Stimulated activated naive CD8-positive, alpha-beta T cell treated with anti-CD3 and anti-CD28 coated beads, Interleukin-15, amount 100 ng/mL, for 72 hours (primary cell): ENCODE measurements around the gene MAPKBP1.

Source experiments
- ATAC-seq: fragments of 150-1000 bp; cut with Tn5 transposase; 2 replicates; pipeline ENCODE4 v1.10.0; 2021; ENCODE audit warnings: mild to moderate bottlenecking, moderate library complexity
- DNase-seq, 2 donors: peaks; one replicate each; pipeline ENCODE4 v3.0.0; 2021 to 2022
- H3K27ac Mint-ChIP-seq, 2 donors: one replicate each; pipeline ENCODE4 v1.8.0; 2022; ENCODE audit warnings: mild to moderate bottlenecking in 2 of 2, mixed read lengths in 2 of 2, moderate library complexity in 2 of 2
- H3K27me3 Mint-ChIP-seq: one replicate; pipeline ENCODE4 v1.8.0; 2022; ENCODE audit warnings: mixed read lengths
- H3K4me1 Mint-ChIP-seq: one replicate; pipeline ENCODE4 v1.8.0; 2022; ENCODE audit warnings: mild to moderate bottlenecking, mixed read lengths
- H3K4me3 Mint-ChIP-seq, 2 donors: one replicate each; pipeline ENCODE4 v1.8.0; 2022; ENCODE audit warnings: mild to moderate bottlenecking in 2 of 2, mixed read lengths in 2 of 2, moderate library complexity in 1 of 2
- H3K9me3 Mint-ChIP-seq, 2 donors: one replicate each; pipeline ENCODE4 v1.8.0; 2022; ENCODE audit warnings: mixed read lengths in 2 of 2

MAPKBP1 gene

GRCh38 chr15:41812820-41813375 is 38.6 kb downstream of the MAPKBP1 start:
- Mint-ChIP-seq H3K27me3 (no peaks in the 10 kb centered on the region), H3K4me3 (no peak overlapping the region), H3K4me1 (peaks cover 11% of the 10 kb centered on the region), H3K9me3 (no peaks in the 10 kb centered on the region), H3K27ac (no peak overlapping the region)
- ATAC-seq, result no peak
- DNase-seq, result no peak

- ATAC-seq, result no peak
- Mint-ChIP-seq H3K27ac (peak overlapping the region in 1 of 2 donors; percentile 49), H3K4me3 (no peak overlapping the region), H3K9me3 (no peaks in the 10 kb centered on the region), H3K27me3 (no peaks in the 10 kb centered on the region), H3K4me1 (peaks cover 11% of the 10 kb centered on the region)
- no peak for DNase-seq
Observed at GRCh38 chr15:41813426-41813825, 39.1 kb downstream of the MAPKBP1 start.

GRCh38 chr15:41814534-41814933 is 40.2 kb downstream of the MAPKBP1 start:
- DNase-seq (no peak), ATAC-seq (no peak)
- Mint-ChIP-seq H3K9me3 (no peaks in the 10 kb centered on the region), H3K27ac (no peak overlapping the region), H3K4me3 (no peak overlapping the region), H3K27me3 (no peaks in the 10 kb centered on the region), H3K4me1 (peaks cover 8% of the 10 kb centered on the region)

- no peak overlapping the region for H3K4me3 Mint-ChIP-seq
Observed at GRCh38 chr15:41816788-41817187, 42.5 kb downstream of the MAPKBP1 start.

GRCh38 chr15:41817327-41817726 is 43.0 kb downstream of the MAPKBP1 start:
- Mint-ChIP-seq H3K4me1 (no peaks in the 10 kb centered on the region), H3K9me3 (no peaks in the 10 kb centered on the region), H3K27me3 (no peaks in the 10 kb centered on the region), H3K4me3 (no peak overlapping the region), H3K27ac (no peak overlapping the region)
- no peak for ATAC-seq
- no peak for DNase-seq

More at GRCh38 chr15:41816788-41817187, 42.5 kb downstream of the MAPKBP1 start:
- DNase-seq (no peak), ATAC-seq (no peak)
- H3K27ac Mint-ChIP-seq, result no peak overlapping the region
- no peaks in the 10 kb centered on the region for H3K4me1 Mint-ChIP-seq
- no peaks in the 10 kb centered on the region for H3K9me3 Mint-ChIP-seq
- H3K27me3 Mint-ChIP-seq, result no peaks in the 10 kb centered on the region

- ATAC-seq (no peak), DNase-seq (no peak)
- H3K4me1 Mint-ChIP-seq, result no peaks in the 10 kb centered on the region
- H3K27ac Mint-ChIP-seq, result no peak overlapping the region
- no peak overlapping the region for H3K4me3 Mint-ChIP-seq
- no peaks in the 10 kb centered on the region for H3K27me3 Mint-ChIP-seq
- H3K9me3 Mint-ChIP-seq, result no peaks in the 10 kb centered on the region
Observed at GRCh38 chr15:41817781-41818180, 43.5 kb downstream of the MAPKBP1 start.

- ATAC-seq (no peak), DNase-seq (no peak)
- H3K27ac Mint-ChIP-seq, result no peak overlapping the region
- H3K4me3 Mint-ChIP-seq, result no peak overlapping the region
- no peaks in the 10 kb centered on the region for H3K27me3 Mint-ChIP-seq
- H3K4me1 Mint-ChIP-seq, result no peaks in the 10 kb centered on the region
- no peaks in the 10 kb centered on the region for H3K9me3 Mint-ChIP-seq
Observed at GRCh38 chr15:41819455-41820050, 45.3 kb downstream of the MAPKBP1 start.

GRCh38 chr15:41820791-41821423 is 46.6 kb downstream of the MAPKBP1 start:
- H3K27ac Mint-ChIP-seq, result no peak overlapping the region
- H3K4me3 Mint-ChIP-seq, result no peak overlapping the region
- no peaks in the 10 kb centered on the region for H3K27me3 Mint-ChIP-seq
- ATAC-seq, result no peak
- H3K4me1 Mint-ChIP-seq, result no peaks in the 10 kb centered on the region
- no peak for DNase-seq
- H3K9me3 Mint-ChIP-seq, result no peaks in the 10 kb centered on the region

- ATAC-seq, result no peak
- no peaks in the 10 kb centered on the region for H3K27me3 Mint-ChIP-seq
- H3K4me1 Mint-ChIP-seq, result peaks cover 6% of the 10 kb centered on the region
- H3K4me3 Mint-ChIP-seq, result no peak overlapping the region
- no peaks in the 10 kb centered on the region for H3K9me3 Mint-ChIP-seq
- no peak for DNase-seq
- H3K27ac Mint-ChIP-seq, result no peak overlapping the region
Observed at GRCh38 chr15:41821831-41822230, 47.5 kb downstream of the MAPKBP1 start.

GRCh38 chr15:41822471-41822870 is 48.2 kb downstream of the MAPKBP1 start:
- H3K27me3 Mint-ChIP-seq, result no peaks in the 10 kb centered on the region
- DNase-seq, result no peak
- H3K4me1 Mint-ChIP-seq, result peaks cover 6% of the 10 kb centered on the region
- no peaks in the 10 kb centered on the region for H3K9me3 Mint-ChIP-seq
- H3K27ac Mint-ChIP-seq, result no peak overlapping the region
- no peak for ATAC-seq
- no peak overlapping the region for H3K4me3 Mint-ChIP-seq

GRCh38 chr15:41822957-41823356 is 48.7 kb downstream of the MAPKBP1 start:
- Mint-ChIP-seq H3K27ac (no peak overlapping the region), H3K27me3 (no peaks in the 10 kb centered on the region), H3K4me1 (peaks cover 10% of the 10 kb centered on the region), H3K4me3 (no peak overlapping the region), H3K9me3 (no peaks in the 10 kb centered on the region)
- ATAC-seq (no peak), DNase-seq (no peak)

GRCh38 chr15:41823502-41823901 is 49.2 kb downstream of the MAPKBP1 start:
- Mint-ChIP-seq H3K27me3 (no peaks in the 10 kb centered on the region), H3K9me3 (no peaks in the 10 kb centered on the region), H3K4me3 (no peak overlapping the region), H3K27ac (no peak overlapping the region), H3K4me1 (peaks cover 13% of the 10 kb centered on the region)
- ATAC-seq (no peak), DNase-seq (no peak)

GRCh38 chr15:41824062-41824745 is 49.9 kb downstream of the MAPKBP1 start:
- Mint-ChIP-seq H3K27ac (peak overlapping the region in 1 of 2 donors; percentile 37), H3K4me1 (peaks cover 20% of the 10 kb centered on the region), H3K9me3 (no peaks in the 10 kb centered on the region), H3K27me3 (no peaks in the 10 kb centered on the region), H3K4me3 (no peak overlapping the region)
- no peak for ATAC-seq
- no peak for DNase-seq

GRCh38 chr15:41825145-41825544 is 50.9 kb downstream of the MAPKBP1 start:
- H3K4me1 Mint-ChIP-seq, result peaks cover 29% of the 10 kb centered on the region
- H3K27ac Mint-ChIP-seq, result no peak overlapping the region
- DNase-seq (no peak), ATAC-seq (no peak)
- H3K27me3 Mint-ChIP-seq, result no peaks in the 10 kb centered on the region
- no peaks in the 10 kb centered on the region for H3K9me3 Mint-ChIP-seq
- H3K4me3 Mint-ChIP-seq, result no peak overlapping the region

- Mint-ChIP-seq H3K9me3 (no peaks in the 10 kb centered on the region), H3K4me3 (peak overlapping the region; percentile 35 to 36), H3K4me1 (peaks cover 36% of the 10 kb centered on the region), H3K27me3 (no peaks in the 10 kb centered on the region), H3K27ac (peak overlapping the region in 1 of 2 donors; percentile 71)
- DNase-seq (no peak), ATAC-seq (no peak)
Observed at GRCh38 chr15:41825572-41826535, 51.6 kb downstream of the MAPKBP1 start.
